Thymus (tissue), 11 donors: Measurements from ENCODE around the gene TFDP2. TPM values are rescaled to one million over a fixed set of nuclear protein-coding genes. Genes with fewer than 3 reads are reported as not detected.
"Not testable (repeated sequence)": the region's sequence is repeated elsewhere in the genome, so short reads cannot be mapped to it uniquely, and the experiment has no call there.

ENCODE experiments used
- DNase-seq, 9 donors: peaks; one replicate each; pipeline ENCODE4 v3.0.0-alpha.2; 2013; ENCODE audit warnings: low spot score in 9 of 9, low read depth in 6 of 9, missing footprints in 1 of 9
- H3K27ac ChIP-seq, 2 donors: one replicate each; pipeline ENCODE4 v1.5.1; 2013; ENCODE audit warnings: control low read depth in 1 of 2, low read depth in 1 of 2, low read length in 1 of 2, mild to moderate bottlenecking in 1 of 2, moderate library complexity in 1 of 2
- H3K27me3 ChIP-seq, 2 donors: one replicate each; pipeline ENCODE4 v1.5.1; 2013; ENCODE audit warnings: low read length in 1 of 2; ENCODE audit not compliant: control insufficient read depth in 2 of 2, insufficient read depth in 1 of 2
- H3K36me3 ChIP-seq, 2 donors: one replicate each; pipeline ENCODE4 v1.5.1; 2013; ENCODE audit warnings: low read length in 1 of 2, mild to moderate bottlenecking in 1 of 2, moderate library complexity in 1 of 2; ENCODE audit not compliant: control insufficient read depth in 2 of 2, insufficient read depth in 2 of 2
- H3K4me1 ChIP-seq, 2 donors: one replicate each; pipeline ENCODE4 v1.5.1; 2013; ENCODE audit warnings: low read length in 2 of 2; ENCODE audit not compliant: control insufficient read depth in 2 of 2, insufficient read depth in 2 of 2
- H3K4me3 ChIP-seq, 2 donors: one replicate each; pipeline ENCODE4 v1.5.1; 2013; ENCODE audit warnings: low read length in 2 of 2, control low read depth in 1 of 2, mild to moderate bottlenecking in 1 of 2
- H3K9me3 ChIP-seq, 2 donors: one replicate each; pipeline ENCODE4 v1.5.1; 2013; ENCODE audit warnings: low read length in 1 of 2, mild to moderate bottlenecking in 1 of 2; ENCODE audit not compliant: control insufficient read depth in 2 of 2, insufficient read depth in 1 of 2
- WGBS: extraction: QIAGEN DNeasy Blood & Tissue Kit; methylation state at CpG from one replicate; pipeline ENCODE4 v1.1.7; 2013; 5-methylcytosine and 5-hydroxymethylcytosine counted together
- polyA plus RNA-seq: library from polyadenylated mRNA; stranded (reverse); fragments of 200-250 nt; gene quantifications from one replicate; pipeline ENCODE4 v1.2.3, GENCODE V29; 2013
- total RNA-seq: library from RNA; stranded (reverse); fragments of 120-200 nt; gene quantifications from one replicate; pipeline ENCODE4 v1.2.4, GENCODE V29; 2013
- donor health status: healthy.

The TFDP2 gene
- total and polyA plus RNA-seq, 2 donors: 29.1 to 230 TPM

GRCh38 chr3:142140608-142141285 lies 8.6 kb downstream of the TFDP2 start:
- 97% methylated on average over 15 of the region's 15 CpGs for WGBS
- H3K36me3 ChIP-seq: peaks cover 8 to 22% of the 10 kb centered on the region in 2 donors
- H3K4me1 ChIP-seq: peaks cover 5 to 14% of the 10 kb centered on the region in 2 donors
- not testable (repeated sequence) for H3K27ac ChIP-seq, H3K9me3 ChIP-seq, H3K27me3 ChIP-seq, DNase-seq, H3K4me3 ChIP-seq

GRCh38 chr3:142137089-142137488 lies 12.3 kb downstream of the TFDP2 start:
- not testable (repeated sequence) for DNase-seq, H3K27me3 ChIP-seq, H3K27ac ChIP-seq, H3K4me1 ChIP-seq, H3K4me3 ChIP-seq
- Histone ChIP-seq H3K9me3 (peaks cover 0 to 15% of the 10 kb centered on the region in 2 donors), H3K36me3 (peaks cover 12 to 41% of the 10 kb centered on the region in 2 donors)
- WGBS: 97% methylated on average over 1 of the region's 2 CpGs

GRCh38 chr3:142134799-142135325 lies 14.5 kb downstream of the TFDP2 start:
- H3K27me3 ChIP-seq: no peaks in the 10 kb centered on the region
- DNase-seq: no peak
- H3K9me3 ChIP-seq: peaks cover 0 to 8% of the 10 kb centered on the region in 2 donors
- H3K36me3 ChIP-seq: peaks cover 3 to 38% of the 10 kb centered on the region in 2 donors
- no peak overlapping the region for H3K4me3 ChIP-seq
- 60% methylated on average over 3 of the region's 3 CpGs for WGBS
- H3K27ac ChIP-seq: no peak overlapping the region
- no peaks in the 10 kb centered on the region for H3K4me1 ChIP-seq

GRCh38 chr3:142129516-142130171 lies 19.7 kb downstream of the TFDP2 start:
- Histone ChIP-seq H3K4me1 (peaks cover 0 to 31% of the 10 kb centered on the region in 2 donors), H3K9me3 (peaks cover 0 to 8% of the 10 kb centered on the region in 2 donors), H3K36me3 (peaks cover 3 to 38% of the 10 kb centered on the region in 2 donors), H3K4me3 (no peak overlapping the region), H3K27me3 (no peaks in the 10 kb centered on the region), H3K27ac (peak overlapping the region in 1 of 2 donors; percentile 28)
- 99% methylated on average over 2 of the region's 2 CpGs for WGBS
- no peak for DNase-seq

- no peak for DNase-seq
- Histone ChIP-seq H3K27me3 (no peaks in the 10 kb centered on the region), H3K36me3 (peaks cover 0 to 27% of the 10 kb centered on the region in 2 donors), H3K27ac (peak overlapping the region in 1 of 2 donors; percentile 41), H3K4me3 (no peak overlapping the region), H3K4me1 (peaks cover 0 to 31% of the 10 kb centered on the region in 2 donors), H3K9me3 (peaks cover 0 to under 1% of the 10 kb centered on the region in 2 donors)
- 95% methylated on average over 8 of the region's 8 CpGs for WGBS
Measured at GRCh38 chr3:142127941-142128658, 21.2 kb downstream of the TFDP2 start.

- H3K36me3 ChIP-seq: peaks cover 0 to 10% of the 10 kb centered on the region in 2 donors
- H3K27me3 ChIP-seq: no peaks in the 10 kb centered on the region
- no peak overlapping the region for H3K27ac ChIP-seq
- H3K4me1 ChIP-seq: peaks cover 10 to 54% of the 10 kb centered on the region in 2 donors
- no peak for DNase-seq
- peaks cover 0 to 5% of the 10 kb centered on the region in 2 donors for H3K9me3 ChIP-seq
- WGBS: 69% methylated on average over 2 of the region's 2 CpGs
- no peak overlapping the region for H3K4me3 ChIP-seq
Measured at GRCh38 chr3:142124243-142124642, 25.1 kb downstream of the TFDP2 start.

- Histone ChIP-seq H3K27ac (peak overlapping the region in 1 of 2 donors; percentile 86), H3K4me1 (peaks cover 21 to 53% of the 10 kb centered on the region in 2 donors), H3K36me3 (peaks cover 3 to 11% of the 10 kb centered on the region in 2 donors), H3K9me3 (peaks cover 0 to 7% of the 10 kb centered on the region in 2 donors), H3K4me3 (peak overlapping the region in 1 of 2 donors; percentile 23), H3K27me3 (no peaks in the 10 kb centered on the region)
- 16% methylated on average over 3 of the region's 3 CpGs for WGBS
- peak in 3 of 9 donors; percentile 44 to 71 (median 50) for DNase-seq
Measured at GRCh38 chr3:142120707-142121106, 28.6 kb downstream of the TFDP2 start.

- H3K4me3 ChIP-seq: no peak overlapping the region
Measured at GRCh38 chr3:142118911-142119310, 30.4 kb downstream of the TFDP2 start.

More at GRCh38 chr3:142118911-142119310, 30.4 kb downstream of the TFDP2 start:
- Histone ChIP-seq H3K27me3 (no peaks in the 10 kb centered on the region), H3K27ac (peak overlapping the region in 1 of 2 donors; percentile 4), H3K4me1 (peaks cover 21 to 49% of the 10 kb centered on the region in 2 donors), H3K9me3 (peaks cover 0 to 8% of the 10 kb centered on the region in 2 donors), H3K36me3 (peaks cover 3 to 11% of the 10 kb centered on the region in 2 donors)
- WGBS: 95% methylated on average over 3 of the region's 3 CpGs
- no peak for DNase-seq
